HepG2 (cell line): ENCODE data around the gene LAMTOR2. TPM values are rescaled to one million over a fixed set of nuclear protein-coding genes. Genes with fewer than 3 reads are reported as not detected.
A peak's percentile ranks its signal among the peaks of the same experiment; 100 is the strongest.

Experiments
- BCL6 ChIP-seq: IDR thresholded peaks from 2 replicates; pipeline ENCODE4 v1.6.1; 2016; ENCODE audit warnings: missing genetic modification reagents, missing compliant biosample characterization
- BHLHE40 ChIP-seq: IDR thresholded peaks from 2 replicates; pipeline ENCODE4 v1.6.1; 2011; ENCODE audit warnings: low read length, improper control_type of control experiment
- HDAC2 ChIP-seq: sonication (generic); formaldehyde crosslinking; IDR thresholded peaks from 2 replicates; pipeline ENCODE4 v1.4.0; 2020; ENCODE audit warnings: missing genetic modification reagents
- HNF1A ChIP-seq, 2 experiments: sonication (generic) in 1 of 2; formaldehyde crosslinking in 1 of 2; IDR thresholded peaks; 2 replicates each; pipeline versions ENCODE4 v1.4.0 to v1.6.1; 2016 to 2020; ENCODE audit warnings: borderline replicate concordance in 1 of 2, low read depth in 1 of 2, mild to moderate bottlenecking in 1 of 2, missing genetic modification reagents in 1 of 2
- MEIS1 ChIP-seq: sonication (generic); formaldehyde crosslinking; IDR thresholded peaks from 2 replicates; pipeline ENCODE4 v1.9.0; 2021; ENCODE audit warnings: mild to moderate bottlenecking, missing genetic modification reagents, moderate library complexity, borderline replicate concordance
- NONO ChIP-seq, 2 experiments: fragments of 450-650 bp in 1 of 2; sonication (generic) in 1 of 2; formaldehyde crosslinking in 1 of 2; IDR thresholded peaks in 1 of 2; conservative IDR thresholded peaks in 1 of 2; 2 replicates each; pipeline versions ENCODE4 v1.6.1 to v1.8.0; 2017 to 2022; ENCODE audit warnings: mild to moderate bottlenecking in 1 of 2, missing genetic modification reagents in 1 of 2, moderate library complexity in 1 of 2
- NR2F6 ChIP-seq, 2 experiments: IDR thresholded peaks; 2 replicates each; pipeline ENCODE4 v1.6.1; 2016; ENCODE audit warnings: antibody characterized with exemption in 1 of 2, mild to moderate bottlenecking in 1 of 2
- POLR2G ChIP-seq: fragments of 200-400 bp; formaldehyde crosslinking; IDR thresholded peaks from 2 replicates; pipeline ENCODE4 v1.6.1; 2018; ENCODE audit warnings: mild to moderate bottlenecking, low read depth, low read length, moderate library complexity
- SMAD9 ChIP-seq: sonication (generic); formaldehyde crosslinking; IDR thresholded peaks from 2 replicates; pipeline ENCODE4 v1.5.1; 2020; ENCODE audit warnings: mild to moderate bottlenecking, missing genetic modification reagents
- ZBTB38 ChIP-seq: sonication (generic); formaldehyde crosslinking; IDR thresholded peaks from 2 replicates; pipeline ENCODE4 v1.5.1; 2020; ENCODE audit warnings: mild to moderate bottlenecking, missing genetic modification reagents
- polyA plus RNA-seq, 8 experiments: library from polyadenylated mRNA; depleted of rRNA in 3 of 8; stranded (reverse) in 7 of 8; unstranded in 1 of 8; fragments of >200 nt; fragmentation: Illumina TruSeq in 4 of 8; extraction: Trizol in 4 of 8; gene quantifications; 2 replicates each; pipeline versions ENCODE4 v1.2.1 to v1.2.3, GENCODE V29; 2011 to 2016; ENCODE audit warnings: low read depth in 4 of 8, missing spikeins in 1 of 8, mixed read lengths in 1 of 8; ENCODE audit not compliant: insufficient read depth in 1 of 8
- total RNA-seq, 5 experiments: library from RNA; depleted of rRNA; stranded (reverse); fragments of >200 nt; fragmentation: Illumina TruSeq; extraction: Trizol; gene quantifications; 2 replicates each; pipeline ENCODE4 v1.2.3, GENCODE V29; 2016; ENCODE audit warnings: low read depth in 1 of 5
- TF ChIP-seq, protein P1 (sequence below): sonication (generic); formaldehyde crosslinking; IDR thresholded peaks from 2 replicates; pipeline ENCODE4 v1.8.1; 2023; ENCODE audit warnings: mild to moderate bottlenecking, missing genetic modification reagents
- TF ChIP-seq, protein P2 (sequence below): IDR thresholded peaks from 2 replicates; pipeline ENCODE4 v1.6.1; 2016
- TF ChIP-seq, protein P3 (sequence below): sonication (generic); formaldehyde crosslinking; IDR thresholded peaks from 2 replicates; pipeline ENCODE4 v1.4.0; 2020; ENCODE audit warnings: mild to moderate bottlenecking, missing genetic modification reagents
- TF ChIP-seq, protein P4 (sequence below): sonication (generic); formaldehyde crosslinking; IDR thresholded peaks from 2 replicates; pipeline ENCODE4 v1.4.0; 2020; ENCODE audit warnings: missing genetic modification reagents
- TF ChIP-seq, protein P5 (sequence below): sonication (generic); formaldehyde crosslinking; IDR thresholded peaks from 2 replicates; pipeline ENCODE4 v1.4.0; 2020; ENCODE audit warnings: mild to moderate bottlenecking, low read depth, missing genetic modification reagents

LAMTOR2 gene
- total and polyA plus RNA-seq, 2 of the 13 experiments (the other 11 are each of a cell fraction or from before 2014, with no cell fraction given), result 36.5 to 66.4 TPM

DNA sequence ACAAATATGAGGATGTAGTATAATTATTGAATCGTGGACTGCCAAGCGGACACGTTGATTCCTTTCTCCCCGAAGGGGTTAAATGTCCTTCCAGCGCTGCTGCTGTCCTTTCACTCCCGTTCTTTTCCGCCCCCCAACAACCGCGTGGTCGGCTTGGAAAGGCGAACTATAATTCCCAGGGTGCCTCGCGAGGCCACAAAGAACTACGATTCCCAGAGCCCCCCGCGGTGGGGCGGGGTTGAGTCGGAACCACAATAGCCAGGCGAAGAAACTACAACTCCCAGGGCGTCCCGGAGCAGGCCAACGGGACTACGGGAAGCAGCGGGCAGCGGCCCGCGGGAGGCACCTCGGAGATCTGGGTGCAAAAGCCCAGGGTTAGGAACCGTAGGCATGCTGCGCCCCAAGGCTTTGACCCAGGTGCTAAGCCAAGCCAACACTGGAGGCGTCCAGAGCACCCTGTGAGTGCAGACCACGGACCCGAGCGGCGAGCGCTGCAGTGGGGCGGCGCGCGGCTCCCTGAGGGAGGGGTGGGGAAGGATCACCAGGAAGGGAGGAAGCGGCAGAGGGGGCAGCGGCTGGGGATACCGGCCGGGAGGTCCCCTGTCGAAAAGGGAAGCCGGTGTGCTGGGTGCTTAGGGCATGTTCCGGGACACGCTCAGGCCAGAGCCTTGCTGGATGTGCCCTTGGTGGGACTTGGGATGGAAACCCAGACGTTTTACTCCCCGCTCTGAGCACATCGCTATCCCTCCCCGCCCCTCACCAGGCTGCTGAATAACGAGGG lies at the start of gene LAMTOR2 (continued):
- TF ChIP-seq, protein P1, sequence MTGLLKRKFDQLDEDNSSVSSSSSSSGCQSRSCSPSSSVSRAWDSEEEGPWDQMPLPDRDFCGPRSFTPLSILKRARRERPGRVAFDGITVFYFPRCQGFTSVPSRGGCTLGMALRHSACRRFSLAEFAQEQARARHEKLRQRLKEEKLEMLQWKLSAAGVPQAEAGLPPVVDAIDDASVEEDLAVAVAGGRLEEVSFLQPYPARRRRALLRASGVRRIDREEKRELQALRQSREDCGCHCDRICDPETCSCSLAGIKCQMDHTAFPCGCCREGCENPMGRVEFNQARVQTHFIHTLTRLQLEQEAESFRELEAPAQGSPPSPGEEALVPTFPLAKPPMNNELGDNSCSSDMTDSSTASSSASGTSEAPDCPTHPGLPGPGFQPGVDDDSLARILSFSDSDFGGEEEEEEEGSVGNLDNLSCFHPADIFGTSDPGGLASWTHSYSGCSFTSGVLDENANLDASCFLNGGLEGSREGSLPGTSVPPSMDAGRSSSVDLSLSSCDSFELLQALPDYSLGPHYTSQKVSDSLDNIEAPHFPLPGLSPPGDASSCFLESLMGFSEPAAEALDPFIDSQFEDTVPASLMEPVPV (CRISPR knock-in tag), result 0 out of 2 replicates have a peak, but pooled peaks have one; percentile 55
- TF ChIP-seq ZBTB38 (CRISPR knock-in tag) (0 out of 2 replicates have a peak, but pooled peaks have one; percentile 15), HNF1A (IDR thresholded peaks at IDR 0.05; ENCODE audit: low read depth) (peak; percentile 58; the same call in 1 of the 2 replicates), HNF1A (CRISPR knock-in tag; IDR thresholded peaks at IDR 0.05; ENCODE audit: borderline replicate concordance) (peak; percentile 66; the same call in 1 of the 2 replicates), BCL6 (CRISPR knock-in tag) (peak; percentile 38; the same call in 1 of the 2 replicates), NONO (IDR thresholded peaks at IDR 0.05) (no peak), NONO (CRISPR knock-in tag; conservative IDR thresholded peaks at IDR 0.05) (peak; percentile 77), POLR2G (peak; percentile 80), SMAD9 (CRISPR knock-in tag) (no peak), BHLHE40 (no peak), NR2F6 (IDR thresholded peaks at IDR 0.05) (peak; percentile 39; the same call in 1 of the 2 replicates), NR2F6 (CRISPR knock-in tag; IDR thresholded peaks at IDR 0.05) (peak; percentile 54), MEIS1 (peak; percentile 77), HDAC2 (CRISPR knock-in tag) (0 out of 2 replicates have a peak, but pooled peaks have one; percentile 42)
- TF ChIP-seq, protein P2, sequence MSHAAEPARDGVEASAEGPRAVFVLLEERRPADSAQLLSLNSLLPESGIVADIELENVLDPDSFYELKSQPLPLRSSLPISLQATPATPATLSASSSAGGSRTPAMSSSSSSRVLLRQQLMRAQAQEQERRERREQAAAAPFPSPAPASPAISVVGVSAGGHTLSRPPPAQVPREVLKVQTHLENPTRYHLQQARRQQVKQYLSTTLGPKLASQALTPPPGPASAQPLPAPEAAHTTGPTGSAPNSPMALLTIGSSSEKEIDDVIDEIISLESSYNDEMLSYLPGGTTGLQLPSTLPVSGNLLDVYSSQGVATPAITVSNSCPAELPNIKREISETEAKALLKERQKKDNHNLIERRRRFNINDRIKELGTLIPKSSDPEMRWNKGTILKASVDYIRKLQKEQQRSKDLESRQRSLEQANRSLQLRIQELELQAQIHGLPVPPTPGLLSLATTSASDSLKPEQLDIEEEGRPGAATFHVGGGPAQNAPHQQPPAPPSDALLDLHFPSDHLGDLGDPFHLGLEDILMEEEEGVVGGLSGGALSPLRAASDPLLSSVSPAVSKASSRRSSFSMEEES (CRISPR knock-in tag), result no peak
- TF ChIP-seq, protein P3, sequence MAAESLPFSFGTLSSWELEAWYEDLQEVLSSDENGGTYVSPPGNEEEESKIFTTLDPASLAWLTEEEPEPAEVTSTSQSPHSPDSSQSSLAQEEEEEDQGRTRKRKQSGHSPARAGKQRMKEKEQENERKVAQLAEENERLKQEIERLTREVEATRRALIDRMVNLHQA (CRISPR knock-in tag), result no peak; the same call in 1 of the 2 replicates
- TF ChIP-seq, protein P4, sequence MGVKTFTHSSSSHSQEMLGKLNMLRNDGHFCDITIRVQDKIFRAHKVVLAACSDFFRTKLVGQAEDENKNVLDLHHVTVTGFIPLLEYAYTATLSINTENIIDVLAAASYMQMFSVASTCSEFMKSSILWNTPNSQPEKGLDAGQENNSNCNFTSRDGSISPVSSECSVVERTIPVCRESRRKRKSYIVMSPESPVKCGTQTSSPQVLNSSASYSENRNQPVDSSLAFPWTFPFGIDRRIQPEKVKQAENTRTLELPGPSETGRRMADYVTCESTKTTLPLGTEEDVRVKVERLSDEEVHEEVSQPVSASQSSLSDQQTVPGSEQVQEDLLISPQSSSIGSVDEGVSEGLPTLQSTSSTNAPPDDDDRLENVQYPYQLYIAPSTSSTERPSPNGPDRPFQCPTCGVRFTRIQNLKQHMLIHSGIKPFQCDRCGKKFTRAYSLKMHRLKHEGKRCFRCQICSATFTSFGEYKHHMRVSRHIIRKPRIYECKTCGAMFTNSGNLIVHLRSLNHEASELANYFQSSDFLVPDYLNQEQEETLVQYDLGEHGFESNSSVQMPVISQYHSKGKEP (CRISPR knock-in tag), result peak; percentile 14; the same call in 1 of the 2 replicates
- TF ChIP-seq, protein P5, sequence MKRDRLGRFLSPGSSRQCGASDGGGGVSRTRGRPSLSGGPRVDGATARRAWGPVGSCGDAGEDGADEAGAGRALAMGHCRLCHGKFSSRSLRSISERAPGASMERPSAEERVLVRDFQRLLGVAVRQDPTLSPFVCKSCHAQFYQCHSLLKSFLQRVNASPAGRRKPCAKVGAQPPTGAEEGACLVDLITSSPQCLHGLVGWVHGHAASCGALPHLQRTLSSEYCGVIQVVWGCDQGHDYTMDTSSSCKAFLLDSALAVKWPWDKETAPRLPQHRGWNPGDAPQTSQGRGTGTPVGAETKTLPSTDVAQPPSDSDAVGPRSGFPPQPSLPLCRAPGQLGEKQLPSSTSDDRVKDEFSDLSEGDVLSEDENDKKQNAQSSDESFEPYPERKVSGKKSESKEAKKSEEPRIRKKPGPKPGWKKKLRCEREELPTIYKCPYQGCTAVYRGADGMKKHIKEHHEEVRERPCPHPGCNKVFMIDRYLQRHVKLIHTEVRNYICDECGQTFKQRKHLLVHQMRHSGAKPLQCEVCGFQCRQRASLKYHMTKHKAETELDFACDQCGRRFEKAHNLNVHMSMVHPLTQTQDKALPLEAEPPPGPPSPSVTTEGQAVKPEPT (CRISPR knock-in tag), result 0 out of 2 replicates have a peak, but pooled peaks have one; percentile 68
